NCI-H524 treated with DMSO at 0.1 percent for 48 hours (cell line): ENCODE measurements around the gene IL17RD.

Source experiments
- DNase-seq: peaks from one replicate; lab custom pipeline; 2025; lab: John Stamatoyannopoulos, UW

The IL17RD gene

DNA sequence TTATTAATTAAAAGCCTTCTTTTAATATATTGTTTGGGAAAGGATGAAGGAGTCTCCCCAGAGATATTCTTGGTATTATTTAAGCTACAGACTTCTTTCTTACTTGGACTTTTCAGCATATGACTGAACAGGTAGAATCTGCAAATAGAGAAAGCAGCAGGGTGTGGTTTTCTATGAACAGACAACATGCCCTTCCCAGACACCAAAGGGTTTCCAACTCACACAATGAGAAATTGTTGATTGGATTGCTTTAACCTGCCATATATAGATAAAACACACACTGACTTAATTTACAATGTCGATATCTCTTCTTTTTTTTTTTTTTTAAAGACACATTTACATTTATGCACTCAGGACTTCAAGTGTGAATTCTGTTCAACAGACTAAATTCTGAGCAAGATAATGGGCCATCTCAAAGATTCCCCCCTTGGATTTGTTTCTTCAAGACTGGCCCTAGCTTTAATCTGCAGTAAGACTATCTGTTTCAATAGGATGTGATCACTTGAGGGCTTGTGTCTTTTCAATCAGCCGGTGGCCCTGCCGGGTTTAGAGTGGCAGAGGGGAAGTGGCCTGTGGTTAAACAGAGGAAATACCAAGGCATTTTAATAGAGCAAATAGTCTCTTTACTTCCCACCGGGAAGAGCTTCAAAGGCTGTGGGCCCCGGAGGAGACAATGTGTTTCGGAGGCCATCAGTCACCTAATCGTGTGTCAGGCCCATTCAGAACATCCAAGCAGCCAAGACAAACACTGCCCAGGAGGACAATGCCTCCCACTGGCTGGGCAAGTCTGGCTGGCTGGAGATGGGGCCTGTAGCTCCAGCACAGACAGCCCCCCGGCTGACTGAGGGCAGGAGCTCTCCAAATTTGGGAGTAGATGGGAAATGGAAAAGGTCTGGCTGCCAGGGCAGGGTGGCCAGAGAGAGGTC lies 6.1 kb downstream of the IL17RD start:
- no peak for DNase-seq

DNA sequence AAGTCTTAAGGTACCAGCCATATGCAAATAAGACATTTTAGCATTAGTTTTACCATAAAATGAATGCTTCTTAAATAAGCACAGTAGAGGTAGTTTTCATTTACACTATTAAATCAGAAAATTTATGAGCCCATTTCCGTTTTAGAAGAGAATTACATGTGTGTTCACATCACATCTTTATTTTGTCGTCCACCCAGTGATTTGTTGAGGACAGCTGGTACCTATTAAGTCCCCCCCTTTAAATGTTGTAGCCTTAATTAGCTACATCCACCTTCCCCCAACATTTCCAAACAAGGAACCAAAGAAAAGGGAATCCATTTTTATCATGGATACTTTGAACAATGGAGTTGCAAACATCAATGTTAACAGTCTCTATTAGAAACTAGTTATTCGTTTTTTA lies 6.8 kb downstream of the IL17RD start:
- DNase-seq = no peak

DNA sequence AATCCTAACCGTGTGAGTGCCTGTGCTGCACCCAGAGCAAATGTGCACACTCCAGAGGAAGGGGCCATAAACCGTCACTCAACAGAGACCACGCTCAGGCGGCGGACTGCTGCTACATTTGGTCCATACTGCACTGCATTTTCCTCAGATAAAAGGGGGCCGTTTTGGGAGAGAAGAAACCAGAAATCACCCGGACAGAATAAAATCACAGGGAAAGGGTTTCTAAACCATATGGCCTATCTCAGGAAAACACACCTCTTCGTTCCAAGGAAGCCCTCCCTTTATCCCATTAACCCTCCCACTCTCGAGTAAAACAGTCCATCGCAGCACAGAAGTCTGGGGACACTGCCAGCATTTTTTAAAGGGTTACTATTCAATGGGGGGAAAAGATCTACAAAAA lies 7.6 kb downstream of the IL17RD start:
- no peak for DNase-seq

DNA sequence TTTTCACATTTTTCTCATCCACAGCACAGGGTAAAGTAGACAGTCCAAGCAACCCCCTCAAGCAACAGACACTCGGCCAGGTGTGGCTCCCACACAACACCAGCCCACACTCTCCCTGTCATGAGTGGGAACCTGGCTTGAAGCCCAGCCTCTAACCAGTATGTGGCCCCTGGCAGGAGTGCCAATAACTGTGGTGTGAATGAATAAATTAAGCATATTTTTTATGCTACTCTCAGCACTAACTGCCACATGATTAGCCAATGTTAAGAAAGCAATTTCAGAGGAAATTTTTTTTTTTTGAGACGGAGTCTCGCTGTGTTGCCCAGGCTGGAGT lies 9.9 kb downstream of the IL17RD start:
- DNase-seq = no peak

DNA sequence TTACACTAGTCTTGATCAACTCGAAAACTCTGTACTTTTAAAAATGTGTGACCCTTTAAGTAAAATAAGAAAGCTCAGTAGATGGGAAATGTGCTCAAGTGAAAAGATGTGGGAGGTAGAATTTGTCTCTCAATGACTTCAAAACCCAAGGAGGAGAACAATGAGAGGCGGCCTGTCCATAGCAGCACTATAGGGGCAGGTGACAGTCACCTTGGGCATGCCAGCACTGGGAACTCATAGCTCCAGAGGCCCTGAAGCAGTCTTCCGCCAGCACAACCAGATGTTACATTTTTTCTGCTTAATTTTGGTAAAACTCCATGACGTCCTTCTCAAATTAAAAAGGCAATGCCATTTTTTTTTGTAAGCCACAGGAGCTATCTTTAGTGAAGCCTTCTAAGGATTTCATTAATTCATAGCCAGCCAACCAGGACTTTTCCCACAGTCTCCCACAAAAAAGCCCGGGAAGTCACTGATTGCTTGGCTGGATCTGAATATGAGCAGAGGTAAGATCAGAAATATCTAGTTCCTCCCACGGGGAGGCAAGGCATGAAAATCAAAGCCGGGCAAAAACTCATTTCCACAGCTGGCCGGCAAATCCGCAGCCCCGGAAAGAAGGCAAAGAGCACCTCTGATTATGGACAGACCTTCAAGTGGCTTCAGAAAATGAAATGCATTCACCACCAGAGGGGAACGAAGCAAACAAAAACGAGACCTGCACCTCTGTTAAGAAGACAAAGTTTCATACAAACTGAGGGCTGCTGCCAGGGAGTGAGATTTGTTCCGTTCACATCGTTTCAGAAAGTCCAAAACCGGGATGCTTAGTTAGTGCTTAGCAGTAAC lies 10.5 kb downstream of the IL17RD start:
- DNase-seq = no peak

DNA sequence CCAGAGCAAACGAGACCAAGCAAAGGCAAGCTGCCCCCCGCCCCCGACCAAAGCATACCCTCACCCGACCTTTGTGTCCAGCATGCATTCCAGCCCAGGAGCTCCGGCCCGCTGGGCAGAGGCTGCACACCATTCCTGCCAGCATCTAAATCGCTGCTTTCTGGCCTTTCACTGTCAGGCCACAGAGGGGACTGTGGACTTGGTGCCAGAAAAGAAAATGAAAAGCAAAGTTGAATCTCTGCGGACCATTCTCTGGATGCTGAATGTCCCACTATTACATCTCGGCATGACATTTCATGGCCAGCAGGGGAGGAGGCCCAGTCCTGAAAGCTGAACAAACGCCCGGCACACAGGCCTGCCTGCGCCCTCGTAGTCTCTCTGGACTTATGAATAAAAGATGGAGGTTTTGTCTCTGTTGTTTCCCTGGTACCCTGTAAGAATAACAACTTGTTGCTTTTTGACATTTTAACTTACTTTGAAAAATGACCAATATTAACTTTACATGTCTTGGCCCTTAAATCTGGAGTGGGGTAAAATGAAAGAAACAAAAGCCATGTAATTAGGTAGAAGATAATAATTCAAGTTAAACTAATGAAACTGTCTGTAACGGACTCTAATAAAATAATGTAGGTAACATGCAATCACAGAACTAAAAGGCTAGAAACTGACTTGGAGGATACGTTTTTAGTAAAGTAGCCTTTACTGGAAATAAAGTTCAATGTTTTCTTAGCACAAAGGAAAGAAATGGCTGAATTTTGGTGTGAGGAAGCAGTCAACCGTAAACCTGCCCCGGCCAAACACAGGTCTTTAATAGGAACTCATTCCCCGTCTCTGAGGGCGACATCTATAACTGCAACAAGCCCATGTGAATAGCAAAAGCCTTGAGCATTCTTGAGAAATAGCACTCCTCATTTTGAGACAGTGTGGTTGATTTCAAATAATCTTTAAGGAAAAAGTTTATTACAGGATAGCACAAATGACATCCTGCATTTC lies 12.7 kb downstream of the IL17RD start:
- DNase-seq = no peak

DNA sequence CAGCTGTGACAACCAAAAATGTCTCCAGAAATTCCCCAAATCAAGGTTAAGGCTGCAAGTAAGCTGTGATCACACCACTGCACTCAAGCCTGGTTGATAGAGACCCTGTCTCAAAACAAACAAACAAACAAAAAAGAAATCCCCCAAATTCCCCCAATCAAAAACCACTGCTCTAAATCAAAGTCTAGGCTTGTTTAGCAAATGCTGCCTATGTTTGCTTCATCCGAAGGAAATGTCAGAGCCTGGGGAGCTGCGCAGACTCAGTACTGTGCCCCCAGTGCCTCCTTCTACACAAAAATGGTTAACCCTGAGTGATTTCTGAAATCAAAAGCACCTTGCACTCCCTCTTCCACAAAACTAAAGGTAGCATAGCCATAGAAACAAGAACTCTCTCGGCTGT lies 13.4 kb downstream of the IL17RD start:
- DNase-seq = no peak

DNA sequence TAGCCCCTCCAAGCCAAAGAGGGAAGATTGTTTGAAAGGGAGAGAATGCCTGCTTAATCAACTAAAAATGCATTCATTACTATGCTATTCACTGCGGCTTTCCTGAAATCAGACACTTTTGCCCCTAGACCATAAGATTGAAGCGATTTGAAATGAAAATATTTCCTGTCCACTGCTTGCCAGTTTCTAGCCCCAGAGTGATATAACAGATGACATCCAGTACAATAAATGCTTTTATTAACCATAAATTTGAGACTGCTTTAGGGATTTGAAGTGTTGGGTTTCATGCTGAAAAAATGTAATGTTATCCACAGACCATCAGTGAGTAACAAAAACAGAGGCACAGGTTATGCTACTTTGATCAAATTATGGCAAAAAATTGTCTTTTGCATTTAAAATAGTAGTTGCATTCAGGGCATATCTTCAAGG lies 14.1 kb downstream of the IL17RD start:
- no peak for DNase-seq

DNA sequence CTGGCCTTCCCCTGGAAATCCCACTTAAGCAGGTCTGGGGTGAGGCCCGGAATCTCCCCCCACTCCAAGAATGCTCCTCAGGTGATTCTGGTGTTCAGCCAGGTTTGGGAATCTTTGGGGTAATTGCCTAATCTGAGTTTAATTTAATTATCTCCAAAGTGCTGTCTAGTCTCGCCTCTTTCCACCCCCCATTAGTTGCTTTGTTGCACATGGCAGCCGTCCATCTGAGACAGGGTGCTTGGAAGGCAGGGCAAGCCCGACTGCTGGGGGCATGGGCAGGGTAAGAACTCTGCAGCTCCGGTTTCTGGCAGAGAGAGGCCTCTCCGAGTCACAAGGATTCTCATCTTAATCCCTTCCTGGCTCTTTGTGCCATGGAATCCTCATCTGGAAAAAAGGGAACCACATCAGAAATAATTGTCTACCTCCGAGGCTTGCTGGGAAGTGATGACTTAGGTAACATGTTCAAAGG lies 15.0 kb downstream of the IL17RD start:
- no peak for DNase-seq

DNA sequence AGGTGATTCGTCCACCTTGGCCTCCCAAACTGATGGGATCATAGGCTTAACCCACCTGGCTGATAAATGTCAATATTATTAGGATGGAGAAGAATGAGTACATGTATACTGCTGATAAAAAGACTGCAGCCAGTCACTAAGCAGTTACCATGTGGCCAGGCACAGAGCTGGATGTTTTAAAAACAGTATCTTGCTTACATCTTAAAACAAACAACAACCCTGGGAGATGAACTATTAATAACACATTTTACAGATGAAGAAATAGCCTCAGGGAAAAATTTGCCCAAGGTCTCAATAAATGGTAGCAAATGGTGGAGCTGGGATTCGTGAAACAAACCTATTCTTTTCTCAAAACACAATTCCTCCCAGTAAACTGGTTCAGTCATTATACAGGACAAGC lies 18.1 kb downstream of the IL17RD start:
- no peak for DNase-seq

DNA sequence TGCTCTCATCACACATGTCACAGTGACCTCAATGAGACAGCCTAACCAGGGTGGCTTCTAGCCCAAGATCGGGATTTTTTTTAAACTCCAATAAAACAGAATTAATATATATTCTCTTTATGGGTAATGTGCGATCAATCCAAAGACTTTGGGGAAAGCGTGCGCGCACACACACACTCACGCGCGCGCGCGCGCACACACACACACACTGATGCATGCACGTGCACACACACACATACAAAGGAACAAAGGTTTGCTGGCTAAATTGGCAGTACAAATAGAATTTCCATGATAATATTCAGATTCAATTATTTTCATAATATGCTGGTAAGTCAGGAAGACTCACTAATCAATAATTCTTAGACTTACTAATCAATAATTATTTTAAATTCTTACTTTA lies 19.3 kb downstream of the IL17RD start:
- no peak for DNase-seq

DNA sequence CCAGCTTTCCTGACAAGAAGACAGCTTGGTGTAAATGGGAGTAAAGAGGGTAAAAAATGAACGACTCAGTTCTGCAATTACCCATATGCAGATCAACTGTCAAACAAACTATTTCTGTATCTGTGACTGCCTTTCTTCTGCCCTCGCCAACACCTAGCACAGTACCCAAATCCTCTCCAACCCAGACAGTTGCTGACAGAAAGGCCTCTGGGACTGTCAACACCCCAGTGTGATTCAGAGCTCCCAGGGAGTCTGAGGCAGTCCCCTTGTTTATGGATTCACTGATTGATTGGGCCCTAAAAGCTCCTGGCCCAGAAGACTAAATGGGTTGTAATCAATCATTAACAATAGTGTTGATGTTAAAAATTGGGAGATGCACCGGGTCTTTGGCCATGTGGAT lies 20.2 kb downstream of the IL17RD start:
- DNase-seq = no peak

DNA sequence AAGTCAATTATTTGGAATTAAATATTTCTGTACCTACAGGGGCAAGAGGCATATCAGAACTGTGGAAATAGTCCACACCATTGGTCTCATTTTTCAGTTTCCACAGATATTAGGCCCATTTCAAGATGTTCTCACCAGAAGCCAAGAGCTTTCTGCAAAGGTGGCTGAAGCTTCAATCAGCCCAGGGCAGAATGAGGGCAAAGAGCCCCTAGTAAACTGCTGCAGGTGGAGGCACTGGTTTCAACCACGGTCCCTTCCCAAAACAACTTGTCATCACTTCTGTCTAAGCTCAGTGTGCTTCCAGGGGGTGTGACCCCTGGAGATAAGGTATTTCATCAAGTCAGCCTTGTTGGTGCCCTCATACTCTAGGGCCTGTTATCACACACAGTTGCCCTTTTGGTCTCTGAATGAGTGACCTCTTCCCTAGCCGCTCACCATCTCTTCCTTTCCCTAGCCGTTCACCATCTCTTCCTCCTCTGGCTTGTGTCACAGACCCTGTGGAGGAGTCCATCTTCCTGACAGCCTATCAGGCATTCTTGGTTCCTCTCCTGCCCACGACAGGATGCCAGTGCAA lies 21.2 kb downstream of the IL17RD start:
- no peak for DNase-seq

DNA sequence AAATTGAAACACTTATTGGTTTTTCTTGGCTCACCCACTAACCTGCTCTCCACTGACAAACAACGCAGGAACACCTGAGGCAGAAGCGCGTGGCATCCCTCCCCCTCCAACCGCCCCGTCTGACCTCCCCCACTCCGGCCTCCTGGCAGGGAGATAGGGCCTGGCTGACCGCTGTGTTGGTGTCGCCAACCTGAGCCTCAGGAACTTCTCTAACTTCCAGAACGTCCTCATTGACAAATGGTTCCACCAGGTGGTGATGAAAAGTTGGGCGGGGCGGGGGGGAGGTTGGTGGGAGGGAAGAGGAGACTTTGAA lies 22.8 kb downstream of the IL17RD start:
- no peak for DNase-seq

DNA sequence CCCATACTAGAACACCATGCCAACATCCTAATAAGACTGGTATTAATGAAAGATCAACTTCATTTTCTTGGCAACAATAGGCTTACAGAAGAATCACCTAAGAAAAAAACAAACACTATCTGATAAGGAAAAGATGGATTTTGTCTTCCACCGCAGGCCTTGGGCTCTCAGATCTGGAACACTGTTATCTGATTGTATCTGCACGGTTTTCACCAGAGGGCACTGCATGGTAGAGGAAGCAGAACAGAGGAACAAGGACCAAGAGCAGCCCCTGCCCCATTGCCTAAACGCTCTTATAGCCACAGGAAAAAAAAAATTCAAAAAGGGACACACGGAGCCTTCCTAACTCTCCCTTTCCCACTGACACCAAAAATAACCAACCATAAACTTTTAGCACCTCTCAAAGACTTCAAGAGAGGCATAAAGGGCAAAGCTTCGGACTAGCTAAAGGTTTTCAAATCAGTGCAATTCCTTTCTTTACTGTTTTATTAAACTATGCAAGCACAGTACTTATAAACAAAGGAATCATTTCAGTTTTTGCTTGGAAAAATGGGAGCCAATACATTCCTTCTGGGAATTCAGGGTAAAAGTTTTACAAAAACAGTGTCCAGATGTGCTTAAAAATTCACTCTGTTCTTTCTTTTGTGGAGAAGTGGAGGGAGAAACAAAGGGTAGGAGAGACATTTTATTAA lies 23.3 kb downstream of the IL17RD start:
- DNase-seq = no peak

DNA sequence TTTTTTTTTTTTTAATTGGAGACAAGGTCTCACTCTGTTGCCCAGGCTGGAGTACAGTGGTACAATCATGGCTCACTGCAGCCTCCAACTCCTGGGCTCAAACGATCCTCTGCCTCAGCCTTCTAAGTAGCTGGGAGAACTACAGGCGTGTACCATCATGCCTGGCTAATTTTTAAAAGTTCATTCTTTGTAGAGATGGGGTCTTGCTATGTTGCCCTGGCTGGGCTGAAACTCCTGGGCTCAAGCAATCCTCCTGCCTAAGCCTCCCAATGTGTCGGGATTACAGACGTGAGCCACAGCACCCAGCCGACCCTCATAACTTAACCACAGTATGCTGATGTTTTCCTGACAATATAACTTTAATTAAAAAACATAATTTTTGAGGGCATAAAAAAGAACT lies 24.3 kb downstream of the IL17RD start:
- DNase-seq = no peak

DNA sequence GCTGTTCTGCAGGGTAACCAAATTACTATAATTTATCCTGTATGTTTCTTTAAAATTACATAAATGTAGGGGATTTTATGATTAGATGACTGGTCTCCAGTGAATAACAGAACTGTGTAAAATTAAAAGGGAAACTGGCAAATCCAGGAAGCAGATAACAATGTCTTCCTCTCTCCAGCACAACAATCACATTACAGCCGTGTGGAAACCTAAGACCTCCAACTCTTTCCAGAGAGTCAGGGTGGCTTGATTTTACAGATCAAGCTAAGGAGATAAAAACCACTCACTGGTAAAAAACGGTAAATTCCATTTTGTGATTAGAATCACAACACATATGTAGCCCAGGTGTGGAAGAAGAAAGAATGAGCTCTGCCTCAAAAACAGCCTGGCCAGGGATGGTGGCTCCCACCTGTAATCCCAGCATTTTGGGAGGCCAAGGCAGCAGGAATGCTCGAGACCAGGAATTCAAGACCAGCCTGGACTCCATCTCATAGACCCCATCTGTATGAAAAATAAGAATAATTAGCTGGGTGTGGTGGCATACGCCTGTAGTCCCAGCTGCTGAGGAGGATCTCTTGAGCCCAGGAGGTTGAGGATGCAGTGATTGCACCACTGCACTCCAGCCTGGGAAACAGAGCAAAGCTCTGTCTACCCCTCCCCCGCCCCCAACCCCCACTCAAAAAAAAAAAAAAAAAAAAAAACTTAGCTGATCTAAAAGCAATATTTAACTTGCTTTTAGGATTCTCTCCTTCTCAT lies 29.0 kb downstream of the IL17RD start:
- no peak for DNase-seq

DNA sequence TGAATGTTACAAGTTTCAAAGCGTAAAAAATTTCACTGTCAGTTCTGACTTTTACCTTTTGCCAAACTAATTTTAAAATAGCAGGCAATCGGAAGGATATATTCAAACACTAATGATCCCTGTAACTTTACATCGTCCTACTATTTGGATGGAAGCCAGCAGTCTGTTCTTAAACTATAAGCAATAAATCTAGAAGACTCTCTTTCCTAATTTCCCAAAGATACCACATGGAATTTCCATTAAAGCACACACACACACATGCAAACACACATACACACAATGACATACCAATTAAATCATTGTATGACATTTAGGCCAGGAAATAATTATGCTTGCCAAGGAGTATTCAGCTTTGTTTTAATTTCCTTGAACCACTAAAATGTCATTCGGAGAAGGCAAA lies 32.0 kb downstream of the IL17RD start:
- DNase-seq = no peak

DNA sequence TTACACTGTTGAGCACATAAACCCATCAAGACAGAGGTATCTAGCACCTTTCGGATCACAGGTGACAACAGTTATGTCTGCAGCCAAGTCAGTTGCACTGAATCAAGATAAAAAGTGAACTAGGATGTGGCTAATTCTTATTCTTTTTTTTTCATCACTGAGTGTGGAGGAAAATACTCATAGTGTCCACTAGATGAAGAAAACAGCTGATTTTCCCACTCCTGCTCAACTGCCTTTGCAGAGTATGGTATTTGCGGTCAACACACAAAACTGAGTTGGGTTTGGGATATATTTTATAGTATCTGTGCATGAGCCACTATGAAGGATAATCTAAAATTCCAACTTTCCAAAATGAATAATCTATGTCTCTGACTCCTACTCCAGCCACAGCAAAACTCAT lies 32.5 kb downstream of the IL17RD start:
- DNase-seq = no peak

DNA sequence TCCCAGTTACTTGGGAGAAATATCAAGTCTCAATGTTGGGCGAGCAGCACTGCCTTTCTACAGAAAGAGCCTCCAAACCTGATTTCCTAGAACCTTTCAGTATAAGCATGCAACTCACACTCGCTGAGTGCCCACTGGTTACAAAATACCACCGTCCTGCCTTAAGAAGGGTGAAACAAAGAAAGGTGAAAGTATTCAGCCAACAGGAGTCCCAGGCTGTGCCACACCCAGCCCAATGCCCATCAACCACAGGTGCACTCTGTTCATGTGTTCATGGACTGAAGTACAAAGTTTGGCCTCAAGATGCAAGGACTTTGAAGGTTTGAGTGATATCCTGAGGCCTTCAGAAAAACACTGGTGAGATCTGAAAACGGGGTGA lies 34.0 kb downstream of the IL17RD start:
- DNase-seq = no peak
